ENCODE results near the gene SMIM33.

The SMIM33 gene

DNA sequence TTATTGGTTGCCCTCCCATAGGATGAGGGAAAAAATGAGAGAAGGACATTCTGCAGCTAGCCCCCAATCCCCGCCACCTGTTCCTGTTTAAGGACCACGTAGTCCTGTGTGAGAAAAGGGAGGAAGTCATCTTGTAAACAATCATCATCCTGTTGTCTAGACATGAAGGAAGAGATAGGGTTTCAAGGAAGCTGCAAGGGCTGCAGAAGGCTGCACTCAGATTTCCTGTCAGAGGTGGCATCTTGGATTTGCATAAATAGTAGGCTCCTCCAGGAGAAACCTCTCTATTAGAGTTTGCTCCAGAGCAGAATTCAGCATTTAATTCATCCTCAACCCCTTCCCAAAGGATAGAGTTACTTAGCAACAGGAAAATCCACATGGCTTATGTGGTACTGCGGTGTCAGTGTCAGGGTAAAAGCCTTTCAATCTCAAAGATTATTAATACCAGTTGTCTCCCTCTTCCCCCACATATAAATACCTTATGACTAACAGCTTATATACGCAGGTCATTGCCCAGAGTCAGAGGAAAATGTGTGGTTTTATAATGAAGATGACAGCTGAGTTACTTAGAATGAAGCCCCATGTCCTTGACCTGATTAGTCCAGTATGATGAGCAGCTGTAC, 26.9 kb upstream of the SMIM33 start:
- Histone ChIP-seq H3K27ac (ENCODE audit: low read length) (no peak overlapping the region), H3K9me3 (ENCODE audit: control insufficient read depth in 1 of 2, low read length in 2 of 2) (no peaks in the 10 kb centered on the region), H3K27me3 (ENCODE audit: low read depth, low read length) (no peaks in the 10 kb centered on the region), H3K4me1 (ENCODE audit: control insufficient read depth in 1 of 2, insufficient read depth in 2 of 2, low read length in 2 of 2) (peaks cover 0 to 6% of the 10 kb centered on the region in 2 donors), H3K36me3 (ENCODE audit: control insufficient read depth in 1 of 2, insufficient read depth in 2 of 2, low read length in 2 of 2) (no peaks in the 10 kb centered on the region), H3K4me3 (ENCODE audit: low read depth in 1 of 2, low read length in 2 of 2) (no peak overlapping the region)

DNA sequence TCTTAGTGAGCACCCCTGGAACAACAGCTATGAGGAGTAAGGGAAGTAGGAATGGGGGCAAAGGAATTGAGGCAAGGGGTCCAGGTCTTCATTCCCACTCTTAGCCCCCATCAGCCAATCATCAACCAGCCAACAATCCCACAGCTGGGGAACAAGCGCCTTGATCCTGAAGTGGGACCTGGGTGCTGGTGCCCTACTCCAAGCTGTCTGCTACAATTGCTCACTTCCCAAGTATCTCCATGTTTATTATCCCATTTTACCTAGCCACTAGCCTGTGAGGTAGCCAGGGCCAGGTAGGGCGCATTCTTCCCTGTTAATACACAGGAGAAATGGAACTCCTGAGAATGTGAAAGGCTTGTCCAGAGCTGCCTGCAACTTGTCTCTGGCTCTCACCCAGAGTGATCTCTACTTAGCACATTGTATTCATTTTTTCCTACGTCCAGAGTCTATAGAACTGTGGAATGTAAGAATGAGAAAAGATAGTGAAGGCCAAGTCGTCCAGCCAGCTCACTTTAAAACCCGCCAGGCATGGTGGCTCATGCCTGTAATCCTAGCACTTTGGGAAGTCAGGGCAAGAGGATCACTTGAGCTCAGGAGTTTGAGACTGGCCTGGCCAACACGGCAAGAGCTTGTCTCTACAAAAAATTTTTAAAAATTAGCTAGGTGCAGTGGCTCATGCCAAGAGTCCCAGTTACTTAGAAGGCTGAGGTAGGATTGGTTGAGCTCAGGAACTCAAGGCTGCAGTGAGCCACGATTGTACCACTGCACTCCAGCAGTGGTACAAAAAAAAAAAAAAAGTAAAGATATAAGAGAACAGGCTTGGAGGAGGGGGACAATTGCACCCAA, 25.3 kb upstream of the SMIM33 start:
- no peak overlapping the region for H3K27ac ChIP-seq (ENCODE audit: low read length)

DNA sequence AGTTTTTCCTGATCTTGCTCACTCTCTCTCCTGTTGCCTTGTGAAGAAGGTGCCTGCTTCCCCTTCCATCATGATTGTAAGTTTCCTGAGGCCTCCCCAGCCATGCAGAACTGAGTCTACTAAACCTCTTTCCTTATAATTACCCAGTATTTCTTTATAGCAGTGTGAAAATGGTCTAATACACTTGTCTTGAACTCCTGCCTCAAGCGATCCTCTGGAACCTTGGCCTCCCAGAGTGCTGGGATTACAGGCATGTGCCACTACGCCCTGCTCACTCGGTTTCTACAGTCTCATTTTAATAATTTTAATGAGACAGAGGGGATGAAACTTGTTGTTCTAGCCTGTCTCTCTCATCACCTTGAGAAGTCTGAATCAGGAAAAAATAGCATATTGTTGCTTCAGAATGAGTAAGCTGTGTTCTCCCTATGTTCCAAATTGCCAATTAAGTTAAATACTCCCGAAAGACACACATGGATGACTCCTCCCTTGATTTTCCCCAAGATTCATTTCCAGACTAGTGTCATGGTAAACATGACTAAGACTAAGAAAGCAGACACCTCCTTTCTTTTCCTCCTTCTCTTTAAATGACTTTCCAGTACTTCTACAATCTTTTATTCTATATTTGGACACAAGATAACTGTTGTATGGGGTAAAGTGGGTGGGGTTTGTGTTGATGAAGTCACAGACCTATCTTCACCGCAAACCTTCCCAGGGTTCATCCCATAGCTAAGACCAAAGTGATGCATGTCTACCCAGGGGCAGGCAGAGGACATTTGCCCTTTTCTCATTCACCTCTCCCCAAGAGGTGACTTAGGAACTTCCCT, 23.6 kb upstream of the SMIM33 start:
- Histone ChIP-seq H3K9me3 (ENCODE audit: control insufficient read depth in 1 of 2, low read length in 2 of 2) (no peaks in the 10 kb centered on the region), H3K27ac (ENCODE audit: low read length) (no peak overlapping the region), H3K4me1 (ENCODE audit: control insufficient read depth in 1 of 2, insufficient read depth in 2 of 2, low read length in 2 of 2) (no peaks in the 10 kb centered on the region), H3K36me3 (ENCODE audit: control insufficient read depth in 1 of 2, insufficient read depth in 2 of 2, low read length in 2 of 2) (no peaks in the 10 kb centered on the region), H3K27me3 (ENCODE audit: low read depth, low read length) (no peaks in the 10 kb centered on the region), H3K4me3 (ENCODE audit: low read depth in 1 of 2, low read length in 2 of 2) (no peak overlapping the region)

More for the DNA sequence above, 25.3 kb upstream of the SMIM33 start:
- no peaks in the 10 kb centered on the region for H3K4me1 ChIP-seq (ENCODE audit: control insufficient read depth in 1 of 2, insufficient read depth in 2 of 2, low read length in 2 of 2)
- H3K36me3 ChIP-seq (ENCODE audit: control insufficient read depth in 1 of 2, insufficient read depth in 2 of 2, low read length in 2 of 2), result no peaks in the 10 kb centered on the region
- no peaks in the 10 kb centered on the region for H3K9me3 ChIP-seq (ENCODE audit: control insufficient read depth in 1 of 2, low read length in 2 of 2)
- H3K4me3 ChIP-seq (ENCODE audit: low read depth in 1 of 2, low read length in 2 of 2), result no peak overlapping the region
- no peaks in the 10 kb centered on the region for H3K27me3 ChIP-seq (ENCODE audit: low read depth, low read length)

DNA sequence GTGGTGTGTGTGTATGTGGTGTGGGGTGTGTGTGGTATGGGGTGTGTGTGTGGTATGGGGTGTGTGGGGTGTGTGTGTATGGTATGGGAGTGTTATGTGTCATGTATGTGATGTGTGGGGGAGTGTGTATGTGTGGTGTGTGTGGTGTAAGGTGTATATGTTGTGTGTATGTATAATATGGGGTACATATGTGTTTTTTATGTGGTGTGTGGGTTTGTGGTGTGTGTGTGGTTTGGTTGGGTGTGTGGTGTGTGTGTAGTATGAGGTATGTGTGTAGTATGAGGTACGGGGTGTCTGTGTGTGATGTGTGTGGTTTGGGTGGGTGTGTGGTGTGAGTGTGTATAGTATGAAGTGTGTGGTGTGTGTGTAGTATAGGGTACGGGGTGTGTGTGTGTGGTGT, 19.6 kb upstream of the SMIM33 start:
- Histone ChIP-seq H3K4me1 (ENCODE audit: control insufficient read depth in 1 of 2, insufficient read depth in 2 of 2, low read length in 2 of 2) (no peaks in the 10 kb centered on the region), H3K27me3 (ENCODE audit: low read depth, low read length) (no peaks in the 10 kb centered on the region), H3K27ac (ENCODE audit: low read length) (no peak overlapping the region), H3K4me3 (ENCODE audit: low read depth in 1 of 2, low read length in 2 of 2) (no peak overlapping the region), H3K36me3 (ENCODE audit: control insufficient read depth in 1 of 2, insufficient read depth in 2 of 2, low read length in 2 of 2) (no peaks in the 10 kb centered on the region), H3K9me3 (ENCODE audit: control insufficient read depth in 1 of 2, low read length in 2 of 2) (no peaks in the 10 kb centered on the region)

DNA sequence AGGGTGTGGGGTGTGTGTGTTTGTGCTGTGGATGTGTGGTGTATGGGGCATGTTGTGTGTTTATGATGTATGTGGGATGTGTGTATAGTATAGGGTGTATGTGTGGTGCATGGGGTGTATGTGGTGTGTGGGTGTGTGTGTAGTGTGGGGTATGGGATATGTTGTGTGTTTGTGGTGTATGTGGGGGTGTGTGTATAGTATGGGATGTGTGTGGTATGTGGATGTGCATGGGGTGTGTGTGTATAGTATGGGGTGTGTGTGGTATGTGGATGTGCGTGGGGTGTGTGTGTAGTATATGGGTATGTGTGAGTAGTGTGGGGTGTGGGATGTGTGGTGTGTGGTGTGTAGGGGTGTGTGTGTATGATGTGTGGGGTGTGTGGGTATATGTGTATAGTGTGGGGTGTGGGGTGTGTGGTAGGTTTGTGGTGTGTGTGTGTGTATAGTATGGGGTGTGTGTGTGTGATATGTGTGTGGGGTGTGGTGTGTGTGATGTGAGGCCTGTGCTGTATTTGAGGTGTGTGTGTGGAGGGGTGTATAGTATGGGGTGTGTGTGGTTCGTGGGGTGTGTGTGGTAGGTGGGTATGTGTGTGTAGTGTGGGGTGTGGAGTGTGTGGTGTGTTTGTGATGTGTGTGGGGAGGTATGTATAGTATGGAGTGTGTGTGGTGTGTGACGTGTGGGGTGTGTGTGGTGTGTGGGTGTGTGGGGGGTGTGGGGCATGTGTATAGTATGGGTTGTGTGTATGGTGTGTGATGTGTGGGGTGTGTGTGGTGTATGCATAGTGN, 18.7 kb upstream of the SMIM33 start:
- Histone ChIP-seq H3K27ac (ENCODE audit: low read length) (no peak overlapping the region), H3K27me3 (ENCODE audit: low read depth, low read length) (no peaks in the 10 kb centered on the region), H3K4me3 (ENCODE audit: low read depth in 1 of 2, low read length in 2 of 2) (no peak overlapping the region), H3K36me3 (ENCODE audit: control insufficient read depth in 1 of 2, insufficient read depth in 2 of 2, low read length in 2 of 2) (no peaks in the 10 kb centered on the region), H3K4me1 (ENCODE audit: control insufficient read depth in 1 of 2, insufficient read depth in 2 of 2, low read length in 2 of 2) (no peaks in the 10 kb centered on the region), H3K9me3 (ENCODE audit: control insufficient read depth in 1 of 2, low read length in 2 of 2) (no peaks in the 10 kb centered on the region)

DNA sequence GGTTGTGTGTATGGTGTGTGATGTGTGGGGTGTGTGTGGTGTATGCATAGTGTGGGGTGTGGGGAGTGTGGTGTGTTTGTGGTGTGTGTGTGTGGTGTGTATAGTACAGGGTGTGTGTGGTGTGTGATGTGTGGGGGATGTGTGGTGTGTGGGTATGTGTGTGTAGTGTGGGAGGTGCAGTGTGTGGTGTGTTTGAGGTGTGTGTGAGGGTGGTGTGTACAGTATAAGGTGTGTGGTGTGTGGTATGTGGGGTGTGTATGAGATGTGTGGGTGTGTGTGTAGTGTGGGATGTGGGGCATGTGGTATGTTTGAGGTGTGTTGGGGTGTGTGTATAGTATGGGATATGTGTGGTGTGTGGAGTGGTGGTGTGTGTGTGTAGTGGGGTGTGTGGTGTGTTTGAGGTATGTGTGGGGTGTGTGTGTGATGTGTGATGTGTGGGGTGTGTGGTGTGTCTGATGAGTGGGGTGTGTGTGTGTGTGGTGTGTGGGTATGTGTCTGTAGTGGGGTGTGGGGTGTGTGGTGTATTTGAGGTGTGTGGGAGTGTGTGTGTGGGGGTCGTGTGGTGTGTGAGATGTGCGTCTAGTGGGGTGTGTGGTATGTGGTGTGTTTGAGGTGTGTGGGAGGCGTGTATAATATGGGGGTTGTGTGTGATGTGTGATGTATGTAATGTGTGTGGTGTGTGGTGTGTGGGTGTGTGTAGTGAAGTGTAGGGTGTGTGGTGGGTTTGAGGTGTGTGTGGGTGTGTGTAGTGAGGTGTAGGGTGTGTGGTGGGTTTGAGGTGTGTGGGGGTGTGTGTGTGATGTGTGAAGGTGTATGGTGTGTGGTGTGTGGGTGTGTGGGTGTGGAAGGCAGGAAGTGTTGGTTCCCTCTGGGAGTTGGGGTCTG, 16.9 kb upstream of the SMIM33 start:
- Histone ChIP-seq H3K36me3 (ENCODE audit: control insufficient read depth in 1 of 2, insufficient read depth in 2 of 2, low read length in 2 of 2) (no peaks in the 10 kb centered on the region), H3K4me1 (ENCODE audit: control insufficient read depth in 1 of 2, insufficient read depth in 2 of 2, low read length in 2 of 2) (no peaks in the 10 kb centered on the region), H3K4me3 (ENCODE audit: low read depth in 1 of 2, low read length in 2 of 2) (no peak overlapping the region), H3K27ac (ENCODE audit: low read length) (no peak overlapping the region), H3K27me3 (ENCODE audit: low read depth, low read length) (no peaks in the 10 kb centered on the region), H3K9me3 (ENCODE audit: control insufficient read depth in 1 of 2, low read length in 2 of 2) (no peaks in the 10 kb centered on the region)

DNA sequence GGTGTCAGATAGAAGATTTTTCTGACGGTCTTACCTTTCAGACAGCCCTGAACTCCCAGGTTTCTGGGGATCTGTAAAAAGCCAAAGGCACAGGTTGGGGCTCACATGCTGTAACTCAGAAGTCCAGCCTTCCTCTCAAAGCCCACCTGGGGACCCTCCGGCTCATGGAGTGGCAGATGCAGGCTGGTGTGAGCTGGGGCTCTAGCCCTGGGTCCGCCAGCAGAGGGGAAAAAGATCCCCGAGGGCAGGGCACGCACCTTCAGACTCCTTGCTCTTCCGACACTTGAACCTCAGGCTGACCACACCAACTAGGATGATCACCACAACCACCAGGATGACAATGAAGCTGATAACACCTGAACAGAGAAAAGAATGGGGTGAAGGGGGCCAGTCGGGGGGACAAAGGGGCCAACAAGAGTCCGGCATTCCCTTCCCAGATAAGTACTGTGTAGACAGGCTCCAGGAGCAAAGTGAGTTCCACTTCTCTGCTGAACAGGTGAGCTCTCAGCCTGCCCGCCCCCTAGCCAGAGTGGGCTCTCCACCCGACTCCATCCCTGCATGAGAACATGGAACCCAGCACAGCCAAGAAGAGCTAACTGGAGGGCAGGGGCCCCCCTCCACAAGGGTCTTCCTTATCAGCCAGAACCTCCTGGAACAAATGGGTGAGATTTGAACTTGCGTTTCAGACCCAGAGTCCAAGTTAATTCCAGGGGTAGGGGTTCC, 16.1 kb upstream of the SMIM33 start:
- H3K27me3 ChIP-seq (ENCODE audit: low read depth, low read length), result no peaks in the 10 kb centered on the region
- no peak overlapping the region for H3K4me3 ChIP-seq (ENCODE audit: low read depth in 1 of 2, low read length in 2 of 2)
- H3K27ac ChIP-seq (ENCODE audit: low read length), result no peak overlapping the region
- H3K36me3 ChIP-seq (ENCODE audit: control insufficient read depth in 1 of 2, insufficient read depth in 2 of 2, low read length in 2 of 2), result no peaks in the 10 kb centered on the region
- H3K4me1 ChIP-seq (ENCODE audit: control insufficient read depth in 1 of 2, insufficient read depth in 2 of 2, low read length in 2 of 2), result peaks cover 0 to 5% of the 10 kb centered on the region in 2 donors
- no peaks in the 10 kb centered on the region for H3K9me3 ChIP-seq (ENCODE audit: control insufficient read depth in 1 of 2, low read length in 2 of 2)

DNA sequence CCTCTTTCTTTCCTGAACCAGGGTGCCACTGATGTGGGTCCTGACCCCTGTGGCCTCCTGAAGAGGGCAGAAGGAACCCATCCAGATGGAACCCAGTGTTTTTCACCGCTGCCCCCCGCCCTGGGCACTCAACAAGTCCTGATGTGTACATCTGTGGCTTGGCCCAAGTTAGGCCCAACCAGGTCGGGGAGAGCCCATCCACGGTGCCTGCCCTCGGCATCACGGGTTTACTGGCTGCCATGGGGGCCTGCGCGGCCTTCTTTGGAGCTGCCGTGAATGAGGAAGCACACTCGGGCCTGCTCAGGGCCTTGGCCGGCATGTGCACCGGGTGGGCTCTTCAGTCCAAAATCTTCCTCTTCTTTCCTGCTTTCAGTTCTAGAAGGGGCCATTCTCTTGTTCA, 14.0 kb upstream of the SMIM33 start:
- no peak overlapping the region for H3K27ac ChIP-seq (ENCODE audit: low read length)
- no peaks in the 10 kb centered on the region for H3K9me3 ChIP-seq (ENCODE audit: control insufficient read depth in 1 of 2, low read length in 2 of 2)
- no peak overlapping the region for H3K4me3 ChIP-seq (ENCODE audit: low read depth in 1 of 2, low read length in 2 of 2)
- peaks cover 0 to 5% of the 10 kb centered on the region in 2 donors for H3K4me1 ChIP-seq (ENCODE audit: control insufficient read depth in 1 of 2, insufficient read depth in 2 of 2, low read length in 2 of 2)
- H3K36me3 ChIP-seq (ENCODE audit: control insufficient read depth in 1 of 2, insufficient read depth in 2 of 2, low read length in 2 of 2), result no peaks in the 10 kb centered on the region
- no peaks in the 10 kb centered on the region for H3K27me3 ChIP-seq (ENCODE audit: low read depth, low read length)

DNA sequence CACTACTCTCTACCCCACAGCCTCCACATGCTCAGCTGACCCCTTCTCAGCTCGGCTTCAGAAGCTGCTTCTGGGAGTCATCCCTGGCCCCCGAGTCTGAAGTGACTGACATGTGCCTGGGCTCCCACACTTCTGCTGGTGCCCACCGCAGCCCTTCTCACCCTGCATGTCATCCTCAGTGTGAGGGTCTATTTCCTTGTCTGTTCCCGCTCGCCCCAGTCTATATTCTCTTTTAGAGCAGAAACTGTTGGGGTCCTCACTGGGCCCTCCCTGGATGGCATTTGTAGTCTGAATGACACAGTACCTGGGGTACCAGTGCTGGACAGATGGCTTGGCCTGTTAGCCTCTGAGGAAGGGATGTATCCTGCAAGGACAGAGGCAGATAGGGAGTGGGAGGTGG, 13.6 kb upstream of the SMIM33 start:
- no peak overlapping the region for H3K4me3 ChIP-seq (ENCODE audit: low read depth in 1 of 2, low read length in 2 of 2)
- H3K27ac ChIP-seq (ENCODE audit: low read length), result no peak overlapping the region
- peaks cover 0 to 5% of the 10 kb centered on the region in 2 donors for H3K4me1 ChIP-seq (ENCODE audit: control insufficient read depth in 1 of 2, insufficient read depth in 2 of 2, low read length in 2 of 2)
- no peaks in the 10 kb centered on the region for H3K9me3 ChIP-seq (ENCODE audit: control insufficient read depth in 1 of 2, low read length in 2 of 2)
- no peaks in the 10 kb centered on the region for H3K36me3 ChIP-seq (ENCODE audit: control insufficient read depth in 1 of 2, insufficient read depth in 2 of 2, low read length in 2 of 2)
- no peaks in the 10 kb centered on the region for H3K27me3 ChIP-seq (ENCODE audit: low read depth, low read length)
